DOHH2 (cell line): Measurements from ENCODE around the gene TDRD9.
A peak's percentile ranks its signal among the peaks of the same experiment; 100 is the strongest.
"Not testable (repeated sequence)": the region's sequence is repeated elsewhere in the genome, so short reads cannot be mapped to it uniquely, and the experiment has no call there.

Experiments used
- H3F3A ChIP-seq: fragments of 200-600 bp; sonication (generic), shearing (Covaris generic); 2 replicates; pipeline ENCODE4 v1.6.0; 2016; ENCODE audit warnings: antibody characterized with exemption, mild to moderate bottlenecking; ENCODE audit not compliant: control insufficient read depth, insufficient read depth
- H3K27ac ChIP-seq: fragments of 200-600 bp; sonication (generic); 2 replicates; pipeline ENCODE4 v1.5.1; 2014; ENCODE audit warnings: low read depth, mild to moderate bottlenecking, low read length, moderate library complexity
- H3K27me3 ChIP-seq: fragments of 200-600 bp; sonication (generic); 2 replicates; pipeline ENCODE4 v1.6.1; 2014; ENCODE audit warnings: mild to moderate bottlenecking, low read length, mixed read lengths; ENCODE audit not compliant: control insufficient read depth
- H3K36me3 ChIP-seq: fragments of 200-600 bp; sonication (generic); 2 replicates; pipeline ENCODE4 v1.6.1; 2014; ENCODE audit warnings: mild to moderate bottlenecking, low read length, moderate library complexity, mixed read lengths; ENCODE audit not compliant: control insufficient read depth
- H3K4me1 ChIP-seq: fragments of 200-600 bp; sonication (generic); 2 replicates; pipeline ENCODE4 v1.6.1; 2014; ENCODE audit warnings: mild to moderate bottlenecking, low read length, mixed read lengths; ENCODE audit not compliant: control insufficient read depth
- H3K4me2 ChIP-seq: fragments of 200-600 bp; sonication (generic); 2 replicates; pipeline ENCODE4 v1.6.0; 2014; ENCODE audit warnings: mild to moderate bottlenecking, low read length, moderate library complexity
- H3K4me3 ChIP-seq: fragments of 200-600 bp; sonication (generic); 2 replicates; pipeline ENCODE4 v1.5.1; 2014; ENCODE audit warnings: mild to moderate bottlenecking, low read length, mixed read lengths
- H3K79me2 ChIP-seq: fragments of 200-600 bp; sonication (generic); 2 replicates; pipeline ENCODE4 v1.6.1; 2014; ENCODE audit warnings: mild to moderate bottlenecking, low read length, mixed read lengths; ENCODE audit not compliant: control insufficient read depth
- H3K9me2 ChIP-seq: fragments of 200-600 bp; sonication (generic); replicated peaks from 2 replicates; pipeline ENCODE4 v1.6.1; 2014; ENCODE audit warnings: mild to moderate bottlenecking, low read length, mixed read lengths; ENCODE audit not compliant: control insufficient read depth
- H3K9me3 ChIP-seq: fragments of 200-600 bp; sonication (generic); 2 replicates; pipeline ENCODE4 v1.6.1; 2014; ENCODE audit warnings: antibody characterized with exemption, low read length, mixed read lengths; ENCODE audit not compliant: control insufficient read depth, insufficient read depth
- H4K20me1 ChIP-seq: fragments of 200-600 bp; sonication (generic); 2 replicates; pipeline ENCODE4 v1.6.0; 2014; ENCODE audit warnings: low read depth, mild to moderate bottlenecking, antibody characterized with exemption, low read length, moderate library complexity; ENCODE audit not compliant: control insufficient read depth, insufficient read depth
- EZH2phosphoT487 ChIP-seq: fragments of 200-600 bp; sonication (generic); IDR thresholded peaks from 2 replicates; pipeline ENCODE4 v1.6.1; 2017; ENCODE audit warnings: borderline replicate concordance, mild to moderate bottlenecking, antibody characterized with exemption, low read length, moderate library complexity, mixed read lengths
- TF ChIP-seq, protein P1 (sequence below): fragments of 200-600 bp; sonication (generic); IDR thresholded peaks from one replicate; pipeline ENCODE4 v1.5.1; 2014; ENCODE audit warnings: antibody characterized with exemption, mild to moderate bottlenecking, low read depth, low read length; ENCODE audit not compliant: poor library complexity, severe bottlenecking

TDRD9 gene

DNA sequence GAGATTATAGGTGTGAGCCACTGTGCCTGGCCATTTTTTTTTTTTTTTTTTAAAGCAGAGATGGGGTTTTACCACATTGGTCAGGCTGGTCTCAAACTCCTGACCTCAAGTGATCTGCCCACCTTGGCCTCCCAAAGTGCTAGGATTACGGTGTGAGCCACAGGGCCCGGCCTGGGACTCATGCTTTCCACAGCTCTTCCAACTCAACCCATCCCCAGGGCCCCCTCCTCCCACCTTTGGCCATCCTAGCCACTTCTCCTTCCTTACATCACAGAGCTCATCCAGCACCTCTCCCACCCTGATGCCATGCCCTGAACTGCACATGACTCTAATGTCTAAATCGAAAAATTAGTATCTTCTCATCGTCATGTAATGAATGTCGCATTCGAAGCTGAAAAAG, 12.6 kb upstream of the TDRD9 start:
- H3K27me3 ChIP-seq: no peaks in the 10 kb centered on the region
- H3K9me3 ChIP-seq: no peaks in the 10 kb centered on the region
- peaks cover 2% of the 10 kb centered on the region for H4K20me1 ChIP-seq
- H3K4me1 ChIP-seq: peaks cover 4% of the 10 kb centered on the region; the same call in 1 of the 2 replicates
- no peak overlapping the region for H3K4me3 ChIP-seq
- H3K4me2 ChIP-seq: no peak overlapping the region
- H3F3A ChIP-seq: 0 out of 2 replicates have a peak, but pooled peaks cover 4% of the 10 kb centered on the region
- H3K36me3 ChIP-seq: peaks cover 65% of the 10 kb centered on the region
- peaks cover 53% of the 10 kb centered on the region for H3K79me2 ChIP-seq
- no peak for TF ChIP-seq EZH2phosphoT487
- TF ChIP-seq, protein P1, sequence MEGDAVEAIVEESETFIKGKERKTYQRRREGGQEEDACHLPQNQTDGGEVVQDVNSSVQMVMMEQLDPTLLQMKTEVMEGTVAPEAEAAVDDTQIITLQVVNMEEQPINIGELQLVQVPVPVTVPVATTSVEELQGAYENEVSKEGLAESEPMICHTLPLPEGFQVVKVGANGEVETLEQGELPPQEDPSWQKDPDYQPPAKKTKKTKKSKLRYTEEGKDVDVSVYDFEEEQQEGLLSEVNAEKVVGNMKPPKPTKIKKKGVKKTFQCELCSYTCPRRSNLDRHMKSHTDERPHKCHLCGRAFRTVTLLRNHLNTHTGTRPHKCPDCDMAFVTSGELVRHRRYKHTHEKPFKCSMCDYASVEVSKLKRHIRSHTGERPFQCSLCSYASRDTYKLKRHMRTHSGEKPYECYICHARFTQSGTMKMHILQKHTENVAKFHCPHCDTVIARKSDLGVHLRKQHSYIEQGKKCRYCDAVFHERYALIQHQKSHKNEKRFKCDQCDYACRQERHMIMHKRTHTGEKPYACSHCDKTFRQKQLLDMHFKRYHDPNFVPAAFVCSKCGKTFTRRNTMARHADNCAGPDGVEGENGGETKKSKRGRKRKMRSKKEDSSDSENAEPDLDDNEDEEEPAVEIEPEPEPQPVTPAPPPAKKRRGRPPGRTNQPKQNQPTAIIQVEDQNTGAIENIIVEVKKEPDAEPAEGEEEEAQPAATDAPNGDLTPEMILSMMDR: no peak
- no peak overlapping the region for H3K27ac ChIP-seq
- H3K9me2 ChIP-seq: no peaks in the 10 kb centered on the region

DNA sequence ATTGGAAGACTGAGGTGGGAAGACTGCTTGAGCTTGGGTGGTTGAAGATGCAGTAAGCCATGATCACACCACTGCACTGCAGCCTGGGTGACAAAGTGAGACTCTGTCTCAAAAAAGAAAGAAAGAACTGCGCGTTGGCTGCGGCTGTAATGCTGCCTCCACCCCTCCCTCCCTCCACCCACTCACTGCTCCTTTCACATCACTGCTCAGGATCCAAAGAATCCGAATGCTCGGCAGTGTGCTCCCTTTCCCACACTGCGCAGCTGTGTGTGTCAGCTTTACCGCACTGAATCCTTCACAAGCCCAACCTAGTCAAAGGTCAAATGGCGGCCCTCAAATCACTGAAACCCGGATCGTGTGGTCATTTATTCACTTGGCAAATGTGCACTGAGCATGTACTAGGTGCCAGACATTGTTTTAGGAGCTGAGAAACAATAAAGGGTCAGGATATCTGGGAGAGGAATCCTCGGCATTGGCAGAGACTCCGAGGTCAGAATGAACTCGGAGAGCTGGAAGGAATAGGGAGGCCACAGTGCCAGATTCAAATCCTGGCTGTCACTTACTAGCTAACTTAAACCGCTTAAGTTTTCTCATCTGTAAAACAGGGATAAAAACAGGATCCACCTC, 11.5 kb upstream of the TDRD9 start:
- H3K4me2 ChIP-seq: no peak overlapping the region
- H3K9me2 ChIP-seq: no peaks in the 10 kb centered on the region
- no peaks in the 10 kb centered on the region for H3K27me3 ChIP-seq
- no peak overlapping the region for H3K27ac ChIP-seq
- H3K9me3 ChIP-seq: no peaks in the 10 kb centered on the region
- H3F3A ChIP-seq: 0 out of 2 replicates have a peak, but pooled peaks cover 4% of the 10 kb centered on the region
- no peak overlapping the region for H3K4me3 ChIP-seq
- peaks cover 60% of the 10 kb centered on the region for H3K36me3 ChIP-seq
- H3K79me2 ChIP-seq: peaks cover 63% of the 10 kb centered on the region
- peaks cover 5% of the 10 kb centered on the region for H4K20me1 ChIP-seq
- H3K4me1 ChIP-seq: peaks cover 7% of the 10 kb centered on the region
- no peak for TF ChIP-seq EZH2phosphoT487
- TF ChIP-seq, protein P1: no peak

DNA sequence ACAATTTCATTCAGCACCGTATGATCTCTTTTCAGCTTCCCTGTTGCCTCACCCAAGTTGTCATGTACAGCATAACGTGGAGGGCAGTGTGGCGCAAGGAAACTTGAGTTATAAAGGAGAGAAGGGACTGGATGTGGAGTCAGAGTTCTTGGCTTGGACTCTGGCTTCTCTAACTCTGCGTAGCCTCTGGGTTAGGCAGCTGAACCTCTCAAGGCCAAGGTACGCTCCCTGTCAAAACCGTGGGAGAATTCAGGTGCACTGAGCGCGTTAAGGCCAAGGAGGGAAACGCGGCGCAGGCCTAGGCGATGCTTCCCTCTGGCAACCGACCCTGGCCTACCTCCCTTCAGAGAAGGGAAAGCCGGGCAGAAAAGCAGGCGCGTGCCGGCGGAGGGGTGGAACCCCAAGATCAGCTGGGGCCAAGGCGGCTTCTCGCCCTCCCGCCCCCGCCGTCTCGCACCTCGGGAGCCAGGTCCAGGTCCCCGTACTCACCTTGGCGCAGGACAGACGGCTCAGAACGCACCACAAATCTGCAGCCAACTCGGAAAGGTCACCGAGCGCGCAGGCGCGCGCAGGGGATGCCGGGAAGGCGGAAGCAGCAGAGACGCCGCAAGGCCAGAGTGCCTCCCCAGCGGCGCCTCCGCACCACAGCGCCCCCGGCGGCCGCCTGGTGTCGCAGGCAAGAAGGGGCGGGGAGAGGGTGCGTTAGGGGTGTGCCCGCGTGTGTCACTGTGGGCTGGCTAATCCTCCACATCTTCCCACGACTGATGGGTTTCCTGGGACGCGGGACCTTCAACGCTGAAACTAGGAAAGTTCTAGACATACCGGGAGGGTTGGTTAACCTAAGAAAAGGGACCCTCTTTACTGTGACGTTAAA, 7.0 kb upstream of the TDRD9 start:
- Histone ChIP-seq H3K9me3 (no peaks in the 10 kb centered on the region), H3K4me2 (peak overlapping the region; percentile 85), H3K27ac (no peak overlapping the region), H3K4me1 (peaks cover 16% of the 10 kb centered on the region), H3K27me3 (no peaks in the 10 kb centered on the region), H3K4me3 (peak overlapping the region; percentile 83), H3K9me2 (no peaks in the 10 kb centered on the region), H3F3A (no peaks in the 10 kb centered on the region), H3K36me3 (peaks cover 26% of the 10 kb centered on the region), H4K20me1 (peaks cover 5% of the 10 kb centered on the region), H3K79me2 (peaks cover 54% of the 10 kb centered on the region)
- no peak for TF ChIP-seq EZH2phosphoT487
- TF ChIP-seq, protein P1: peak; percentile 86

DNA sequence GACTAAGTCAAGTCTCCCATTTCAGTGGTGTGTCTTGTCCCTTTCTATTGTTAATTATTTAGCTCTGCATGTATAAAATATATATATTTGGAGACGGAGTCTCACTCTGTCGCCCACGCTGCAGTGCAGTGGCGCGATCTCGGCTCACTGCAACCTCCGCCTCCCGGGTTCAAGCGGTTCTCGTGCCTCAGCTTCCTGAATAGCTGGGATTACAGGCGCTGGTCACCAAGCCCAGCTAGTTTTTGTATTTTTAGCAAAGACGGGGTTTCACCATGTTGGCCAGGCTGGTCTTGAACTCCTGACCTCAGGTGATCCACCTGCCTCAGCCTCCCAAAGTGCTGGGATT, 6.4 kb upstream of the TDRD9 start:
- not testable (repeated sequence) for H3K27ac ChIP-seq, H3K9me3 ChIP-seq, H4K20me1 ChIP-seq, H3K27me3 ChIP-seq, H3K9me2 ChIP-seq, H3F3A ChIP-seq
- H3K36me3 ChIP-seq: peaks cover 19% of the 10 kb centered on the region
- peak overlapping the region; percentile 85 for H3K4me2 ChIP-seq
- H3K4me1 ChIP-seq: peaks cover 16% of the 10 kb centered on the region
- peak overlapping the region; percentile 83 for H3K4me3 ChIP-seq
- H3K79me2 ChIP-seq: peaks cover 48% of the 10 kb centered on the region
